Measurements from ENCODE around the gene GPX2.

- no peak for TF ChIP-seq CTCF (IDR thresholded peaks at IDR 0.05; ENCODE audit: insufficient read depth, low read depth, low read length)
- TF ChIP-seq EZH2 (IDR thresholded peaks at IDR 0.05; ENCODE audit: insufficient read depth, low read length): no peak
Observed at GRCh38 chr14:64926398-64926995, 16.0 kb downstream of the GPX2 start.
